Mesothelial cell of epicardium (in vitro differentiated cells): ENCODE results near the gene PHIP. TPM values are rescaled to one million over a fixed set of nuclear protein-coding genes. Genes with fewer than 3 reads are reported as not detected.
A peak's percentile ranks its signal among the peaks of the same experiment; 100 is the strongest.

Source experiments
- DNase-seq, 2 experiments: peaks; one replicate each; pipeline ENCODE4 v3.0.0; 2021; ENCODE audit warnings: low spot score in 2 of 2; ENCODE audit not compliant: unreplicated experiment in 2 of 2
- H3K27ac Mint-ChIP-seq: 2 replicates; pipeline ENCODE4 v1.8.0; 2021; ENCODE audit warnings: mixed read lengths
- H3K27me3 Mint-ChIP-seq: 2 replicates; pipeline ENCODE4 v1.8.0; 2021; ENCODE audit warnings: low read depth, mixed read lengths
- H3K36me3 Mint-ChIP-seq: 2 replicates; pipeline ENCODE4 v1.8.0; 2021; ENCODE audit warnings: mixed read lengths
- H3K4me1 Mint-ChIP-seq: 2 replicates; pipeline ENCODE4 v1.8.0; 2021; ENCODE audit warnings: mixed read lengths
- H3K4me3 Mint-ChIP-seq: 2 replicates; pipeline ENCODE4 v1.8.0; 2021; ENCODE audit warnings: mild to moderate bottlenecking, moderate library complexity, mixed read lengths
- H3K9me3 Mint-ChIP-seq: 2 replicates; pipeline ENCODE4 v1.8.0; 2021; ENCODE audit warnings: mixed read lengths
- CTCF ChIP-seq: fragments of 200-600 bp; sonication (generic); IDR thresholded peaks from one replicate; pipeline ENCODE4 v1.5.0; 2021; ENCODE audit warnings: antibody characterized with exemption; ENCODE audit not compliant: unreplicated experiment
- total RNA-seq: library from RNA; stranded (reverse); gene quantifications from 3 replicates; pipeline ENCODE4 v1.2.1, GENCODE V29; 2021

The PHIP gene
- total RNA-seq, 1 donor from 2014 or later, result 46.9 TPM

GRCh38 chr6:79010422-79010821 lies 67.6 kb downstream of the PHIP start:
- no peaks in the 10 kb centered on the region for H3K27me3 Mint-ChIP-seq
- H3K9me3 Mint-ChIP-seq, result no peaks in the 10 kb centered on the region
- H3K4me3 Mint-ChIP-seq, result no peak overlapping the region
- TF ChIP-seq CTCF, result no peak
- DNase-seq, result no peak
- peak overlapping the region; percentile 59 for H3K27ac Mint-ChIP-seq
- H3K4me1 Mint-ChIP-seq, result peaks cover 20% of the 10 kb centered on the region
- peaks cover 20% of the 10 kb centered on the region for H3K36me3 Mint-ChIP-seq

- Mint-ChIP-seq H3K9me3 (no peaks in the 10 kb centered on the region), H3K36me3 (peaks cover 14% of the 10 kb centered on the region), H3K27me3 (no peaks in the 10 kb centered on the region), H3K4me1 (peaks cover 25% of the 10 kb centered on the region), H3K27ac (no peak overlapping the region), H3K4me3 (no peak overlapping the region)
- DNase-seq, result no peak
- TF ChIP-seq CTCF, result no peak
Measured at GRCh38 chr6:79009819-79010218, 68.2 kb downstream of the PHIP start.

- Mint-ChIP-seq H3K27me3 (no peaks in the 10 kb centered on the region), H3K4me1 (peaks cover 14% of the 10 kb centered on the region), H3K36me3 (peaks cover 31% of the 10 kb centered on the region), H3K27ac (peak overlapping the region; percentile 64), H3K9me3 (no peaks in the 10 kb centered on the region), H3K4me3 (no peak overlapping the region)
- DNase-seq, result no peak
- TF ChIP-seq CTCF, result no peak
Measured at GRCh38 chr6:79005497-79005896, 72.6 kb downstream of the PHIP start.

GRCh38 chr6:79005024-79005423 lies 73.0 kb downstream of the PHIP start:
- H3K4me1 Mint-ChIP-seq, result peaks cover 14% of the 10 kb centered on the region
- peak overlapping the region; percentile 64 for H3K27ac Mint-ChIP-seq
- no peak for DNase-seq
- H3K4me3 Mint-ChIP-seq, result no peak overlapping the region
- TF ChIP-seq CTCF, result no peak
- H3K27me3 Mint-ChIP-seq, result no peaks in the 10 kb centered on the region
- H3K9me3 Mint-ChIP-seq, result no peaks in the 10 kb centered on the region
- peaks cover 32% of the 10 kb centered on the region for H3K36me3 Mint-ChIP-seq

- DNase-seq, result no peak
- Mint-ChIP-seq H3K4me1 (peaks cover 14% of the 10 kb centered on the region), H3K9me3 (no peaks in the 10 kb centered on the region), H3K27ac (no peak overlapping the region), H3K4me3 (no peak overlapping the region), H3K36me3 (peaks cover 33% of the 10 kb centered on the region), H3K27me3 (no peaks in the 10 kb centered on the region)
- no peak for TF ChIP-seq CTCF
Measured at GRCh38 chr6:79004239-79004638, 73.8 kb downstream of the PHIP start.

GRCh38 chr6:79001415-79001814 lies 76.6 kb downstream of the PHIP start:
- no peak overlapping the region for H3K4me3 Mint-ChIP-seq
- peaks cover 48% of the 10 kb centered on the region for H3K36me3 Mint-ChIP-seq
- H3K9me3 Mint-ChIP-seq, result no peaks in the 10 kb centered on the region
- no peak for TF ChIP-seq CTCF
- no peaks in the 10 kb centered on the region for H3K27me3 Mint-ChIP-seq
- H3K4me1 Mint-ChIP-seq, result peaks cover 14% of the 10 kb centered on the region
- DNase-seq, result no peak
- no peak overlapping the region for H3K27ac Mint-ChIP-seq
